ENCODE results near the gene MTHFR.

The MTHFR gene

DNA sequence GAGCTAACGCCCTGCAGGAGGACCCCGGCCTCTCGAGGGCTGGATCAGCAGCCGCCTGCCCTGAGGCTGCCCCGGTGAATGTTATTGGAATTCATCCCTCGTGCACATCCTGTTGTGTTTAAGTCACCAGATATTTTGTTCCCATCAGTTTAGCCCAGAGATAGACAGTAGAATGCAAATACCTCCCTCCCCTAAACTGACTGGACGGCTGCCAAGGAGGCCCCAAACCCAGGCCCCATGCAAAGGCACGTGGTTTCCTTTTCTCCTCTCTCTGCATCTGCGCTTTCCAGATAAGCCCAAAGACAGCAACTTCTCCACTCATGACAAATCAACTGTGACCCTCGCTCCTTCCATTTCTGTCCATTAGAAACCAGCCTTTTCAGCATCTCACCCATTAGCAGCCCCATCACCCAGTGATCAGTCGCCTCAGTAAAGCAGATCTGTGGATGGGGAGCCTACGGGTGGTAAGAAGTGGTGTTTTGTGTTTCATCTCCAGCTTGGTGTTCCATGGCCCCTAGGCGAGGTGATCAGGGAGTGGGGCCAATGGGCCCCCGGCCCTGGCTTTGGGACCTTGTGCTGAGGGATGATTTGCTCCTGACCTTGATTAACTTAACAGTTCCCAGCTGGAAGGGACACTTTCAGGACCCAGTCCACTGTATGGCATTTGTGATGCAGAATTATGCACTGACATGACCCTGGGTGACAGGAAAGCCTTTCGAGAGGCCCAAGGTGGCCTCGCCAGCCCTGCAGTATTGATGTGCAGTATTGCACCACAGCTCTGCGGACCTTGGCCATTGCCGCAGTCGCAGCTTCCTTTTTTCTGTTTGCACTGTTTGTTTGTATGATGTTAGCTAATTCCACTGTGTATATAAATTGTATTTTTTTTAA, 36.6 kb upstream of the MTHFR start:
- Histone ChIP-seq H3K4ac (ENCODE audit: low read depth in 1 of 2, low read length in 2 of 2) (no peak overlapping the region), H2BK5ac (ENCODE audit: low read depth, low read length, poor library complexity, severe bottlenecking) (no peak overlapping the region), H2AFZ (ENCODE audit: low read depth, low read length) (no peak overlapping the region), H3K23ac (ENCODE audit: low read length in 2 of 2) (peak overlapping the region in 1 of 2 experiments; percentile 57), H3K4me3 (ENCODE audit: insufficient read depth in 1 of 2, low read depth in 1 of 2, low read length in 2 of 2) (no peak overlapping the region), H2BK15ac (ENCODE audit: low read depth, poor library complexity, severe bottlenecking) (no peak overlapping the region), H3K14ac (ENCODE audit: low read length in 2 of 2) (no peak overlapping the region), H3K9ac (ENCODE audit: low read length) (no peak overlapping the region), H4K8ac (ENCODE audit: low read length) (no peak overlapping the region), H3K79me1 (replicated peaks; ENCODE audit: low read length, poor library complexity, severe bottlenecking) (peaks cover 15% of the 10 kb centered on the region), H2AK5ac (ENCODE audit: low read length, severe bottlenecking) (no peak overlapping the region), H3K27me3 (ENCODE audit: control insufficient read depth in 1 of 2, insufficient read depth in 1 of 2, low read length in 2 of 2) (no peaks in the 10 kb centered on the region), H3K36me3 (ENCODE audit: control insufficient read depth in 1 of 2, insufficient read depth in 2 of 2, low read depth in 1 of 2, low read length in 2 of 2) (peaks cover 78 to 91% of the 10 kb centered on the region in 2 experiments), H3K4me2 (ENCODE audit: low read length, poor library complexity, severe bottlenecking) (no peak overlapping the region), H3K27ac (ENCODE audit: low read length, poor library complexity, severe bottlenecking) (no peak overlapping the region), H2BK120ac (ENCODE audit: low read depth, low read length) (no peak overlapping the region), H4K91ac (ENCODE audit: low read length) (no peak overlapping the region), H3K4me1 (ENCODE audit: control insufficient read depth, insufficient read depth, low read depth, low read length) (peaks cover 12% of the 10 kb centered on the region), H2BK12ac (ENCODE audit: low read length in 2 of 2) (no peak overlapping the region), H3K18ac (ENCODE audit: low read depth in 1 of 2, low read length in 2 of 2) (no peak overlapping the region), H3K9me3 (ENCODE audit: control insufficient read depth, low read length) (no peaks in the 10 kb centered on the region)
- DNase-seq = no peak
- 87% methylated on average over 18 of the region's 19 CpGs for WGBS

DNA sequence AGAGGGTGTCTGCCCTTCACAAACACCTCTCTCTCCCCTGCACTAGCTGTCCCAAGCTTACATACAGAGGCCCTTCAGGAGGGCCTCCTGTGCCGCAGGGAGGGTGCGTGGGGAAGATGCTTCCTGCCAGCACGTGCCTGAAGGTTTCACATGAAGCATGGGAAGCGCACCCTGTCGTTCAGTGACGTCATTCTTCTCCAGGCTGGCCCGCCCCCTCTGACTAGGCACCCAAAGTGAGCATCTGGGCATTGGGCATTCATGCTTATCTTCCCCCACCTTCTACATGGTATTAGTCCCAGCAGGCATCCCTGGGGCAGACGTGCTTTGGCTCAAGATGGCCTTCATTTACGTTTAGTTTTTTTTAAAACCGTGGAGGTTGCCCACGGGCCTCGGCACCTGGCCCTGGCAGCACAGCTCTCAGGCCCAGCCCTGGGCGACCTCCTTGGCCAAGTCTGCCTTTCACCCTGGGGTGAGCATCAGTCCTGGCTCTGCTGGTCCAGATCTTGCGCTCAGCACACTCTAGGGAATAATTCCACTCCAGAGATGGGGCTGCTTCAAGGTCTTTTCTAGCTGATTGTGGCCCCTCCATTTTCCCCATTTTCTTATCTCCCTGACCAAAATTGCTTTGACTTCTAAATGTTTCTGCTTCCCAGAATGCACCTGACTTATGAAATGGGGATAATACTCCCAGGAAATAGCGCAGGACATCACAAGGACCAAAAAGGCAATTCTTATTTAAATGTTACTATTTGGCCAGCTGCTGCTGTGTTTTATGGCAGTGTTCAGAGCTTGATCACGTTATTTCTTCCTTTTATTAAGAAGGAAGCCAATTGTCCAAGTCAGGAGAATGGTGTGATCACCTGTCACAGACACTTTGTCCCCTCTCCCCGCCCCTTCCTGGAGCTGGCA, 35.7 kb upstream of the MTHFR start:
- no peak overlapping the region for H2AFZ ChIP-seq (ENCODE audit: low read depth, low read length)
- 95% methylated on average over 17 of the region's 17 CpGs for WGBS

DNA sequence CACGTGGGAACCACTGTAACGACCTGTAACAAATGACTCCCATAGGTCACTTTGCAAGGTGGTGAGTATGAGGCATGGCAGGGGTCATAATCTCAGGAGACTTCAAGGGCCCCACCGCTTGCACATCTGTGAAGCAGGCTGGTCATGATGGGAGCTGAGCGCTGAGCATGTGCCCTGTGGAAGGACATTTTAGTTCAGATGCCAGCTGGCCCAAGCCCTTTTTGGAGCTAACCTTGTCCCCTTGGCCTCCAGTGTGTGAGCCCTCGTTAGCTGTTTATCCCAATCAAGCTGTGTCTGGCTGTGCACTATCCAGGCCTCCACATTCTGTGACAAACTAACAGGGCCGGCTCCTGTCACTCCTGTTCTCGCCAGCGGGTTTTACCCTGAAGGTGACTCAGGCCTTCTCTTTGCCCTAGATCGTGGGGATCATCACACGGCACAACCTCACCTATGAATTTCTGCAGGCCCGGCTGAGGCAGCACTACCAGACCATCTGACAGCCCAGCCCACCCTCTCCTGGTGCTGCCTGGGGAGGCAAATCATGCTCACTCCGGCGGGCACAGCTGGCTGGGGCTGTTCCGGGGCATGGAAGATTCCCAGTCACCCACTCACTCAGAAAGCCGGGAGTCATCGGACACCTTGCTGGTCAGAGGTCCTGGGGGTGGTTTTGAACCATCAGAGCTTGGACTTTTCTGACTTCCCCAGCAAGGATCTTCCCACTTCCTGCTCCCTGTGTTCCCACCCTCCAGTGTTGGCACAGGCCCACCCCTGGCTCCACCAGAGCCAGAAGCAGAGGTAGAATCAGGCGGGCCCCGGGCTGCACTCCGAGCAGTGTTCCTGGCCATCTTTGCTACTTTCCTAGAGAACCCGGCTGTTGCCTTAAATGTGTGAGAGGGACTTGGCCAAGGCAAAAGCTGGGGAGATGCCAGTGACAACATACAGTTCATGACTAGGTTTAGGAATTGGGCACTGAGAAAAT, 34.3 kb upstream of the MTHFR start:
- no peaks in the 10 kb centered on the region for H3K9me3 ChIP-seq (ENCODE audit: control insufficient read depth, low read length)
- no peak overlapping the region for H2BK120ac ChIP-seq (ENCODE audit: low read depth, low read length)
- H3K4me3 ChIP-seq (ENCODE audit: insufficient read depth in 1 of 2, low read depth in 1 of 2, low read length in 2 of 2) = no peak overlapping the region
- H2BK12ac ChIP-seq (ENCODE audit: low read length in 2 of 2) = no peak overlapping the region
- H3K4me1 ChIP-seq (ENCODE audit: control insufficient read depth, insufficient read depth, low read depth, low read length) = peaks cover 12% of the 10 kb centered on the region
- H2AFZ ChIP-seq (ENCODE audit: low read depth, low read length) = no peak overlapping the region
- no peak for DNase-seq
- no peak overlapping the region for H3K27ac ChIP-seq (ENCODE audit: low read length, poor library complexity, severe bottlenecking)
- WGBS = 98% methylated on average over 20 of the region's 20 CpGs
- H3K23ac ChIP-seq (ENCODE audit: low read length in 2 of 2) = no peak overlapping the region
- no peak overlapping the region for H3K4me2 ChIP-seq (ENCODE audit: low read length, poor library complexity, severe bottlenecking)
- peaks cover 90 to 97% of the 10 kb centered on the region in 2 experiments for H3K36me3 ChIP-seq (ENCODE audit: control insufficient read depth in 1 of 2, insufficient read depth in 2 of 2, low read depth in 1 of 2, low read length in 2 of 2)
- no peak overlapping the region for H3K4ac ChIP-seq (ENCODE audit: low read depth in 1 of 2, low read length in 2 of 2)
- no peak overlapping the region for H2BK5ac ChIP-seq (ENCODE audit: low read depth, low read length, poor library complexity, severe bottlenecking)
- no peak overlapping the region for H2AK5ac ChIP-seq (ENCODE audit: low read length, severe bottlenecking)
- no peaks in the 10 kb centered on the region for H3K27me3 ChIP-seq (ENCODE audit: control insufficient read depth in 1 of 2, insufficient read depth in 1 of 2, low read length in 2 of 2)
- no peak overlapping the region for H3K18ac ChIP-seq (ENCODE audit: low read depth in 1 of 2, low read length in 2 of 2)
- no peak overlapping the region for H4K8ac ChIP-seq (ENCODE audit: low read length)
- H3K79me1 ChIP-seq (replicated peaks; ENCODE audit: low read length, poor library complexity, severe bottlenecking) = peaks cover 15% of the 10 kb centered on the region
- no peak overlapping the region for H4K91ac ChIP-seq (ENCODE audit: low read length)
- H2BK15ac ChIP-seq (ENCODE audit: low read depth, poor library complexity, severe bottlenecking) = no peak overlapping the region
- no peak overlapping the region for H3K14ac ChIP-seq (ENCODE audit: low read length in 2 of 2)
- no peak overlapping the region for H3K9ac ChIP-seq (ENCODE audit: low read length)

More for the DNA sequence above, 35.7 kb upstream of the MTHFR start:
- Histone ChIP-seq H2BK15ac (ENCODE audit: low read depth, poor library complexity, severe bottlenecking) (no peak overlapping the region), H3K9ac (ENCODE audit: low read length) (no peak overlapping the region), H4K91ac (ENCODE audit: low read length) (no peak overlapping the region), H3K4ac (ENCODE audit: low read depth in 1 of 2, low read length in 2 of 2) (no peak overlapping the region), H3K79me1 (replicated peaks; ENCODE audit: low read length, poor library complexity, severe bottlenecking) (peaks cover 15% of the 10 kb centered on the region), H3K18ac (ENCODE audit: low read depth in 1 of 2, low read length in 2 of 2) (no peak overlapping the region), H3K36me3 (ENCODE audit: control insufficient read depth in 1 of 2, insufficient read depth in 2 of 2, low read depth in 1 of 2, low read length in 2 of 2) (peaks cover 80 to 94% of the 10 kb centered on the region in 2 experiments), H2BK5ac (ENCODE audit: low read depth, low read length, poor library complexity, severe bottlenecking) (no peak overlapping the region), H3K4me1 (ENCODE audit: control insufficient read depth, insufficient read depth, low read depth, low read length) (peaks cover 12% of the 10 kb centered on the region), H3K27me3 (ENCODE audit: control insufficient read depth in 1 of 2, insufficient read depth in 1 of 2, low read length in 2 of 2) (no peaks in the 10 kb centered on the region), H3K27ac (ENCODE audit: low read length, poor library complexity, severe bottlenecking) (no peak overlapping the region), H3K4me2 (ENCODE audit: low read length, poor library complexity, severe bottlenecking) (no peak overlapping the region), H2BK120ac (ENCODE audit: low read depth, low read length) (no peak overlapping the region), H4K8ac (ENCODE audit: low read length) (no peak overlapping the region), H3K23ac (ENCODE audit: low read length in 2 of 2) (no peak overlapping the region), H2AK5ac (ENCODE audit: low read length, severe bottlenecking) (no peak overlapping the region), H3K14ac (ENCODE audit: low read length in 2 of 2) (no peak overlapping the region), H2BK12ac (ENCODE audit: low read length in 2 of 2) (no peak overlapping the region), H3K9me3 (ENCODE audit: control insufficient read depth, low read length) (no peaks in the 10 kb centered on the region), H3K4me3 (ENCODE audit: insufficient read depth in 1 of 2, low read depth in 1 of 2, low read length in 2 of 2) (no peak overlapping the region)
- DNase-seq = no peak

Measured in mesenchymal stem cell (in vitro differentiated cells and primary cell).